HEK293 (cell line): ENCODE results near the gene GSTT4.

Experiments used
- CTCF ChIA-PET: fragments of 350-600 bp; formaldehyde crosslinking; extraction: SDS; loops from one replicate; lab custom pipeline; 2021; ENCODE audit warnings: antibody characterized with exemption; lab: Yijun Ruan, JAX
- POLR2A ChIA-PET: fragments of 300-600 bp; formaldehyde crosslinking; extraction: SDS; loops from one replicate; lab custom pipeline; 2020; ENCODE audit warnings: antibody characterized with exemption, inconsistent platforms; lab: Yijun Ruan, JAX
- H3K27ac ChIP-seq: fragments of 200-500 bp; sonication (Bioruptor generic); 2 replicates; pipeline ENCODE4 v1.5.1; 2014; ENCODE audit warnings: low read depth, low read length, control low read depth, inconsistent platforms; ENCODE audit errors: extremely low read depth
- H3K36me3 ChIP-seq, 2 experiments: fragments of 200-500 bp in 1 of 2; sonication (Bioruptor generic) in 1 of 2; 1 replicate in 1 of 2; 2 replicates in 1 of 2; pipeline ENCODE4 v1.5.1; 2014 to 2017; ENCODE audit warnings: inconsistent platforms in 2 of 2, low read length in 2 of 2; ENCODE audit not compliant: control insufficient read depth in 2 of 2, insufficient read depth in 1 of 2
- H3K4me1 ChIP-seq: fragments of 200-500 bp; sonication (Bioruptor generic); 2 replicates; pipeline ENCODE4 v1.5.1; 2014; ENCODE audit warnings: mild to moderate bottlenecking, low read length, inconsistent platforms; ENCODE audit not compliant: control insufficient read depth, insufficient read depth
- H3K4me3 ChIP-seq: 2 replicates; pipeline ENCODE4 v1.5.1; 2011; ENCODE audit warnings: low read depth, mild to moderate bottlenecking, control low read depth, low read length, moderate library complexity
- H3K9me3 ChIP-seq: fragments of 200-500 bp; sonication (Bioruptor generic); 2 replicates; pipeline ENCODE4 v1.5.1; 2014; ENCODE audit warnings: low read depth, low read length, inconsistent platforms; ENCODE audit not compliant: control insufficient read depth, insufficient read depth
- GLIS2 ChIP-seq: fragments of 450-650 bp; formaldehyde crosslinking; IDR thresholded peaks from 2 replicates; pipeline ENCODE4 v1.5.1; 2016; ENCODE audit warnings: missing biosample characterization, missing genetic modification characterization
- KLF1 ChIP-seq: fragments of 450-650 bp; formaldehyde crosslinking; IDR thresholded peaks from 2 replicates; pipeline ENCODE4 v1.5.1; 2016; ENCODE audit warnings: missing biosample characterization, missing genetic modification characterization
- RBAK ChIP-seq: fragments of 450-650 bp; formaldehyde crosslinking; IDR thresholded peaks from 2 replicates; pipeline ENCODE4 v1.5.1; 2016; ENCODE audit warnings: missing biosample characterization, missing genetic modification characterization
- SCRT1 ChIP-seq: fragments of 450-650 bp; formaldehyde crosslinking; IDR thresholded peaks from 2 replicates; pipeline ENCODE4 v1.5.1; 2016; ENCODE audit warnings: missing biosample characterization, missing genetic modification characterization, borderline replicate concordance
- SCRT2 ChIP-seq: fragments of 450-650 bp; formaldehyde crosslinking; IDR thresholded peaks from 2 replicates; pipeline ENCODE4 v1.5.1; 2016; ENCODE audit warnings: missing biosample characterization, missing genetic modification characterization
- SP7 ChIP-seq: fragments of 450-650 bp; formaldehyde crosslinking; IDR thresholded peaks from 2 replicates; pipeline ENCODE4 v1.5.1; 2016; ENCODE audit warnings: missing biosample characterization, missing genetic modification characterization
- ZBTB17 ChIP-seq: fragments of 450-650 bp; formaldehyde crosslinking; IDR thresholded peaks from 2 replicates; pipeline ENCODE4 v1.5.1; 2016; ENCODE audit warnings: missing biosample characterization, missing genetic modification characterization
- ZBTB48 ChIP-seq: fragments of 450-650 bp; formaldehyde crosslinking; IDR thresholded peaks from 2 replicates; pipeline ENCODE4 v1.5.1; 2016; ENCODE audit warnings: missing biosample characterization, missing genetic modification characterization
- ZNF202 ChIP-seq: fragments of 450-650 bp; formaldehyde crosslinking; IDR thresholded peaks from 2 replicates; pipeline ENCODE4 v1.5.1; 2016; ENCODE audit warnings: missing biosample characterization, missing genetic modification characterization, borderline replicate concordance
- ZNF23 ChIP-seq: fragments of 450-650 bp; formaldehyde crosslinking; IDR thresholded peaks from 2 replicates; pipeline ENCODE4 v1.5.1; 2016; ENCODE audit warnings: missing biosample characterization, missing genetic modification characterization, borderline replicate concordance
- ZNF239 ChIP-seq: fragments of 450-650 bp; formaldehyde crosslinking; IDR thresholded peaks from 2 replicates; pipeline ENCODE4 v1.5.1; 2016; ENCODE audit warnings: missing biosample characterization, missing genetic modification characterization
- ZNF341 ChIP-seq: fragments of 450-650 bp; formaldehyde crosslinking; IDR thresholded peaks from 2 replicates; pipeline ENCODE4; 2016; ENCODE audit warnings: low read depth, missing biosample characterization, missing genetic modification characterization
- ZNF433 ChIP-seq: fragments of 450-650 bp; formaldehyde crosslinking; IDR thresholded peaks from 2 replicates; pipeline ENCODE4 v1.5.1; 2016; ENCODE audit warnings: missing biosample characterization, missing genetic modification characterization, low read depth
- ZNF510 ChIP-seq: fragments of 450-650 bp; formaldehyde crosslinking; IDR thresholded peaks from 2 replicates; pipeline ENCODE4 v1.5.1; 2018; ENCODE audit warnings: mild to moderate bottlenecking, missing genetic modification characterization, missing biosample characterization; ENCODE audit not compliant: insufficient replicate concordance
- ZNF548 ChIP-seq: fragments of 450-650 bp; formaldehyde crosslinking; IDR thresholded peaks from 2 replicates; pipeline ENCODE4 v1.5.1; 2016; ENCODE audit warnings: missing biosample characterization, missing genetic modification characterization
- ZNF555 ChIP-seq: fragments of 450-650 bp; formaldehyde crosslinking; conservative IDR thresholded peaks from 2 replicates; pipeline ENCODE4 v1.5.1; 2017; ENCODE audit warnings: missing biosample characterization, mild to moderate bottlenecking, missing genetic modification characterization, inconsistent platforms
- ZNF560 ChIP-seq: fragments of 450-650 bp; formaldehyde crosslinking; IDR thresholded peaks from 2 replicates; pipeline ENCODE4 v1.5.1; 2017; ENCODE audit warnings: missing biosample characterization, missing genetic modification characterization, borderline replicate concordance
- ZNF76 ChIP-seq: fragments of 450-650 bp; formaldehyde crosslinking; IDR thresholded peaks from 2 replicates; pipeline ENCODE4; 2016; ENCODE audit warnings: low read depth, missing biosample characterization, missing genetic modification characterization, borderline replicate concordance
- ZSCAN16 ChIP-seq: fragments of 450-650 bp; formaldehyde crosslinking; IDR thresholded peaks from 2 replicates; pipeline ENCODE4 v1.5.1; 2016; ENCODE audit warnings: missing biosample characterization, missing genetic modification characterization
- TF ChIP-seq, protein P1 (sequence below): fragments of 450-650 bp; formaldehyde crosslinking; IDR thresholded peaks from 2 replicates; pipeline ENCODE4 v1.5.1; 2017; ENCODE audit warnings: missing biosample characterization, mild to moderate bottlenecking, missing genetic modification characterization, moderate library complexity
- TF ChIP-seq, protein P2 (sequence below): fragments of 450-650 bp; formaldehyde crosslinking; IDR thresholded peaks from 2 replicates; pipeline ENCODE4 v1.5.1; 2017; ENCODE audit warnings: missing biosample characterization, missing genetic modification characterization
- TF ChIP-seq, protein P3 (sequence below): fragments of 450-650 bp; formaldehyde crosslinking; IDR thresholded peaks from 2 replicates; pipeline ENCODE4 v1.5.1; 2016; ENCODE audit warnings: missing biosample characterization, missing genetic modification characterization
- TF ChIP-seq, protein P4 (sequence below): fragments of 450-650 bp; IDR thresholded peaks from 2 replicates; pipeline ENCODE4 v1.5.1; 2018; ENCODE audit warnings: missing biosample characterization, mild to moderate bottlenecking, missing genetic modification characterization
- TF ChIP-seq, protein P5 (sequence below): fragments of 450-650 bp; formaldehyde crosslinking; IDR thresholded peaks from 2 replicates; pipeline ENCODE4 v1.5.1; 2016; ENCODE audit warnings: missing biosample characterization, missing genetic modification characterization

Gene GSTT4

DNA sequence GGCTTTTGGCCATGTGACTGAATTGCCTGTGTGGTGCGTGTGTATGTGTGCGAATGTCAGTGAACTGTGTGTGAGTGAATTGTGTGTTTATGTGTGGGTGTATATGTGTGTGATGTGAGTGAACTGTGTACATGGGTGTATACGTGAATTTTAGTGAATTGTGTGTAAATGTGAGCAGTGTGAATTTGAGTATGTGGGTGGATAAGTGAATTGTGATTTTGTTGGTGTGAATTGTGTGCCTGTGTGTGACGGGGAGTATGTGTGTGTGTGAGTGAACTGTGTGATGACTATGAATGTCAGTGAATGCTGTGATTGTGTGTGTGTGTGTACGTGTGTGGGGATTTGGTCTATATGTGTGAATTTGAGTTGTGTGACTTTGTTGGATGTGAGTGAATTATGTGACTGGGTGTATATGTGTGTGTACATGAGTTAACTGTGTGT is 35.0 kb downstream of the GSTT4 start (continued):
- TF ChIP-seq, protein P1, sequence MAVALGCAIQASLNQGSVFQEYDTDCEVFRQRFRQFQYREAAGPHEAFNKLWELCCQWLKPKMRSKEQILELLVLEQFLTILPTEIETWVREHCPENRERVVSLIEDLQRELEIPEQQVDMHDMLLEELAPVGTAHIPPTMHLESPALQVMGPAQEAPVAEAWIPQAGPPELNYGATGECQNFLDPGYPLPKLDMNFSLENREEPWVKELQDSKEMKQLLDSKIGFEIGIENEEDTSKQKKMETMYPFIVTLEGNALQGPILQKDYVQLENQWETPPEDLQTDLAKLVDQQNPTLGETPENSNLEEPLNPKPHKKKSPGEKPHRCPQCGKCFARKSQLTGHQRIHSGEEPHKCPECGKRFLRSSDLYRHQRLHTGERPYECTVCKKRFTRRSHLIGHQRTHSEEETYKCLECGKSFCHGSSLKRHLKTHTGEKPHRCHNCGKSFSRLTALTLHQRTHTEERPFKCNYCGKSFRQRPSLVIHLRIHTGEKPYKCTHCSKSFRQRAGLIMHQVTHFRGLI (tag by site-specific recombination): no peak

DNA sequence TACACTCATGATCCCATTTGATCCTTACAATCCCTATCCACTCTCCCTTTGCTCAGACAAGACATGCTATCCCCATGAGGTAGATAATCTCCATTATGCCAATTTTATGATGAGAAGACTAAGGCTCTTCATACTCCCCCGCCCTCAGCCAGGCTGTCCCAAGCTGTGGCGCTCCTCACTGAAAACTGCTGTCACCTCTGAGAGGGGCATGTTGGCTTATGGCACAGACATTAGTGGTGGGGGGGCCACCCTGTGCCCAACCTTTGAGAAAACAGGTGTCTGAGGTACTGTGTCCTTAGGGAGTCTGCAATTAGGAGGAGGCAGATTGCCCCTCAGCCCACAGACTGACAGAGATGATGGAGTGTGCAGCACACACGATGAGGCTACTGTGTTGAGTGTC is 36.2 kb downstream of the GSTT4 start:
- ChIA-PET CTCF (no interaction called here), POLR2A (no interaction called here)
- no peaks in the 10 kb centered on the region for H3K9me3 ChIP-seq
- TF ChIP-seq KLF1 (tag by site-specific recombination): no peak
- TF ChIP-seq ZBTB48: no peak
- no peak for TF ChIP-seq SP7 (tag by site-specific recombination)
- TF ChIP-seq ZBTB17: no peak
- TF ChIP-seq, protein P1 (tag by site-specific recombination): no peak
- TF ChIP-seq, protein P2, sequence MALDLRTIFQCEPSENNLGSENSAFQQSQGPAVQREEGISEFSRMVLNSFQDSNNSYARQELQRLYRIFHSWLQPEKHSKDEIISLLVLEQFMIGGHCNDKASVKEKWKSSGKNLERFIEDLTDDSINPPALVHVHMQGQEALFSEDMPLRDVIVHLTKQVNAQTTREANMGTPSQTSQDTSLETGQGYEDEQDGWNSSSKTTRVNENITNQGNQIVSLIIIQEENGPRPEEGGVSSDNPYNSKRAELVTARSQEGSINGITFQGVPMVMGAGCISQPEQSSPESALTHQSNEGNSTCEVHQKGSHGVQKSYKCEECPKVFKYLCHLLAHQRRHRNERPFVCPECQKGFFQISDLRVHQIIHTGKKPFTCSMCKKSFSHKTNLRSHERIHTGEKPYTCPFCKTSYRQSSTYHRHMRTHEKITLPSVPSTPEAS (tag by site-specific recombination): no peak
- no peak for TF ChIP-seq ZNF433 (tag by site-specific recombination)
- TF ChIP-seq ZNF202 (tag by site-specific recombination): no peak
- 0 out of 2 replicates have a peak, but pooled peaks have one; percentile 9 for TF ChIP-seq GLIS2 (tag by site-specific recombination)
- TF ChIP-seq ZNF560 (tag by site-specific recombination): no peak
- TF ChIP-seq, protein P3, sequence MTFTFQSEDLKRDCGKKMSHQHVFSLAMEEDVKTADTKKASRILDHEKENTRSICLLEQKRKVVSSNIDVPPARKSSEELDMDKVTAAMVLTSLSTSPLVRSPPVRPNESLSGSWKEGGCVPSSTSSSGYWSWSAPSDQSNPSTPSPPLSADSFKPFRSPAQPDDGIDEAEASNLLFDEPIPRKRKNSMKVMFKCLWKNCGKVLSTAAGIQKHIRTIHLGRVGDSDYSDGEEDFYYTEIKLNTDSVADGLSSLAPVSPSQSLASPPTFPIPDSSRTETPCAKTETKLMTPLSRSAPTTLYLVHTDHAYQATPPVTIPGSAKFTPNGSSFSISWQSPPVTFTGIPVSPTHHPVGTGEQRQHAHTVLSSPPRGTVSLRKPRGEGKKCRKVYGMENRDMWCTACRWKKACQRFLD: no peak
- TF ChIP-seq ZNF555 (tag by site-specific recombination): no peak
- TF ChIP-seq, protein P4, sequence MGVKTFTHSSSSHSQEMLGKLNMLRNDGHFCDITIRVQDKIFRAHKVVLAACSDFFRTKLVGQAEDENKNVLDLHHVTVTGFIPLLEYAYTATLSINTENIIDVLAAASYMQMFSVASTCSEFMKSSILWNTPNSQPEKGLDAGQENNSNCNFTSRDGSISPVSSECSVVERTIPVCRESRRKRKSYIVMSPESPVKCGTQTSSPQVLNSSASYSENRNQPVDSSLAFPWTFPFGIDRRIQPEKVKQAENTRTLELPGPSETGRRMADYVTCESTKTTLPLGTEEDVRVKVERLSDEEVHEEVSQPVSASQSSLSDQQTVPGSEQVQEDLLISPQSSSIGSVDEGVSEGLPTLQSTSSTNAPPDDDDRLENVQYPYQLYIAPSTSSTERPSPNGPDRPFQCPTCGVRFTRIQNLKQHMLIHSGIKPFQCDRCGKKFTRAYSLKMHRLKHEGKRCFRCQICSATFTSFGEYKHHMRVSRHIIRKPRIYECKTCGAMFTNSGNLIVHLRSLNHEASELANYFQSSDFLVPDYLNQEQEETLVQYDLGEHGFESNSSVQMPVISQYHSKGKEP (tag by site-specific recombination): no peak
- TF ChIP-seq ZNF23 (tag by site-specific recombination): no peak
- TF ChIP-seq, protein P5, sequence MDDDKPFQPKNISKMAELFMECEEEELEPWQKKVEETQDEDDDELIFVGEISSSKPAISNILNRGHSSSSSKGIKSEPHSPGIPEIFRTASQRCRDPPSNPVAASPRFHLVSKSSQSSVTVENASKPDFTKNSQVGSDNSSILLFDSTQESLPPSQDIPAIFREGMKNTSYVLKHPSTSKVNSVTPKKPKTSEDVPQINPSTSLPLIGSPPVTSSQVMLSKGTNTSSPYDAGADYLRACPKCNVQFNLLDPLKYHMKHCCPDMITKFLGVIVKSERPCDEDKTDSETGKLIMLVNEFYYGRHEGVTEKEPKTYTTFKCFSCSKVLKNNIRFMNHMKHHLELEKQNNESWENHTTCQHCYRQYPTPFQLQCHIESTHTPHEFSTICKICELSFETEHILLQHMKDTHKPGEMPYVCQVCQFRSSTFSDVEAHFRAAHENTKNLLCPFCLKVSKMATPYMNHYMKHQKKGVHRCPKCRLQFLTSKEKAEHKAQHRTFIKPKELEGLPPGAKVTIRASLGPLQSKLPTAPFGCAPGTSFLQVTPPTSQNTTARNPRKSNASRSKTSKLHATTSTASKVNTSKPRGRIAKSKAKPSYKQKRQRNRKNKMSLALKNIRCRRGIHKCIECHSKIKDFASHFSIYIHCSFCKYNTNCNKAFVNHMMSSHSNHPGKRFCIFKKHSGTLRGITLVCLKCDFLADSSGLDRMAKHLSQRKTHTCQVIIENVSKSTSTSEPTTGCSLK (tag by site-specific recombination): no peak
- TF ChIP-seq SCRT2 (tag by site-specific recombination): peak; percentile 48; the same call in 1 of the 2 replicates
- TF ChIP-seq ZNF341 (tag by site-specific recombination): peak; percentile 56; the same call in 1 of the 2 replicates
- no peak for TF ChIP-seq ZSCAN16 (tag by site-specific recombination)
- no peak for TF ChIP-seq ZNF510 (tag by site-specific recombination)
- TF ChIP-seq ZNF239 (tag by site-specific recombination): no peak
- no peak for TF ChIP-seq ZNF548 (tag by site-specific recombination)
- TF ChIP-seq SCRT1: peak; percentile 65; the same call in 1 of the 2 replicates
- no peak for TF ChIP-seq RBAK (tag by site-specific recombination)
- no peak for TF ChIP-seq ZNF76 (tag by site-specific recombination)

More for the DNA sequence above, 36.2 kb downstream of the GSTT4 start:
- no peak overlapping the region for H3K4me3 ChIP-seq
- no peaks in the 10 kb centered on the region for H3K4me1 ChIP-seq
- H3K36me3 ChIP-seq: peaks cover 0 to 33% of the 10 kb centered on the region in 2 experiments; a peak in 2 of 3 replicates
- H3K27ac ChIP-seq: 0 out of 2 replicates have a peak overlapping the region, but pooled peaks have one; percentile 34
